Ovary (tissue), 9 donors: ENCODE data around the gene TRAPPC10. TPM values are rescaled to one million over a fixed set of nuclear protein-coding genes. Genes with fewer than 3 reads are reported as not detected.

Source experiments
- DNase-seq, 5 donors: peaks; one replicate each; pipeline ENCODE4 v3.0.0-alpha.2; 2019 to 2020
- H3K27ac ChIP-seq, 2 donors: fragments of 200-600 bp; one replicate each; pipeline versions ENCODE4 v1.5.1 to v1.8.0; 2019 to 2022
- H3K27me3 ChIP-seq: fragments of 200-600 bp; one replicate; pipeline ENCODE4 v1.8.0; 2022
- H3K36me3 ChIP-seq: fragments of 200-600 bp; sonication (generic); one replicate; pipeline ENCODE4 v1.5.1; 2019
- H3K4me1 ChIP-seq: one replicate; pipeline ENCODE4 v1.8.1; 2013; ENCODE audit warnings: mild to moderate bottlenecking, moderate library complexity; ENCODE audit not compliant: insufficient read depth
- H3K4me3 ChIP-seq: fragments of 200-600 bp; sonication (generic); one replicate; pipeline ENCODE4 v1.5.1; 2017
- H3K9me3 ChIP-seq, 2 donors: fragments of 200-600 bp in 1 of 2; sonication (generic) in 1 of 2; one replicate each; pipeline versions ENCODE4 v1.5.1 to v1.8.1; 2013 to 2019; ENCODE audit warnings: mild to moderate bottlenecking in 1 of 2, moderate library complexity in 1 of 2
- CTCF ChIP-seq, 3 donors: fragments of 450-650 bp in 2 of 3; fragments of 200-600 bp in 1 of 3; IDR thresholded peaks; one replicate each; pipeline versions ENCODE4 v1.5.1 to v1.8.0; 2016 to 2022; ENCODE audit warnings: antibody characterized with exemption in 3 of 3, mild to moderate bottlenecking in 1 of 3
- EP300 ChIP-seq: sonication (generic); formaldehyde crosslinking; IDR thresholded peaks from one replicate; pipeline ENCODE4 v1.6.1; 2017; ENCODE audit warnings: antibody characterized with exemption
- POLR2A ChIP-seq: fragments of 450-650 bp; IDR thresholded peaks from one replicate; pipeline ENCODE4 v1.6.1; 2017; ENCODE audit warnings: antibody characterized with exemption, mild to moderate bottlenecking, moderate library complexity
- WGBS, 3 donors: extraction: QIAGEN DNeasy Blood & Tissue Kit in 1 of 3; methylation state at CpG; one replicate each; pipeline versions ENCODE4 v1.1.5 to v1.1.7; 2013 to 2017; 5-methylcytosine and 5-hydroxymethylcytosine counted together
- intact Hi-C, 4 donors: fragments of 100-400 bp; cut with DNase I; formaldehyde crosslinking; loops; one replicate each; pipeline versions ENCODE4 v1.11.0 to v1.15.1; 2022 to 2023
- polyA plus RNA-seq, 2 donors: library from polyadenylated mRNA; stranded (reverse); fragments of 200-250 nt in 1 of 2; fragments of 350-450 nt in 1 of 2; fragmentation: Illumina TruSeq in 1 of 2; extraction: RNeasy Lipid Tissue Mini Kit (QIAGEN cat#74804) in 1 of 2; gene quantifications; one replicate each; pipeline ENCODE4 v1.2.3, GENCODE V29; 2013 to 2014
- total RNA-seq, 7 donors: library from RNA; depleted of rRNA in 2 of 7; stranded (reverse); fragments of >200 nt in 2 of 7; fragmentation: NEBNext Ultra II Directional in 3 of 7; extraction: Animal tissue kit (Norgen Biotek cat#: 25700) in 3 of 7; gene quantifications; one replicate each; pipeline versions ENCODE4 v1.1.0 to v1.2.4, GENCODE V29; 2016 to 2023
- donor health status: DM: no; HTN: no; CAD: no; lungs with moderate emphysema.
- donor health status: DM: no; HTN: no; CAD: no.
- donor health status: Bipolar disorder and iron deficiency.
- donor health status: DM: yes; HTN: yes; CAD: no.
- donor health status: DM: no; HTN: no; CAD: no.
- donor health status: DM: yes; HTN: yes; CAD: no.

The TRAPPC10 gene
- total and polyA plus RNA-seq, 9 donors: 7.9 to 30.1 (median 21.3) TPM

- H3K4me3 ChIP-seq: no peak overlapping the region
- TF ChIP-seq CTCF (IDR thresholded peaks at IDR 0.05) (no peak), EP300 (no peak), POLR2A (no peak)
- intact Hi-C loops: no loop called here
- H3K9me3 ChIP-seq: no peaks in the 10 kb centered on the region
- no peak overlapping the region for H3K27ac ChIP-seq
- no peaks in the 10 kb centered on the region for H3K27me3 ChIP-seq
- no peaks in the 10 kb centered on the region for H3K4me1 ChIP-seq
- no peak for DNase-seq
- no peaks in the 10 kb centered on the region for H3K36me3 ChIP-seq
- WGBS, 3 donors: 94 to 98% (median 94%) methylated on average over 32 to 33 of the region's 33 CpGs
Observed at GRCh38 chr21:44087426-44088400, 75.6 kb downstream of the TRAPPC10 start.

- WGBS, 3 donors: 92 to 96% (median 95%) methylated on average over 18 of the region's 18 CpGs
- no peaks in the 10 kb centered on the region for H3K36me3 ChIP-seq
- intact Hi-C loops: no loop called here
Observed at GRCh38 chr21:44088401-44088780, 76.3 kb downstream of the TRAPPC10 start.

GRCh38 chr21:44089001-44089911, 77.1 kb downstream of the TRAPPC10 start:
- H3K36me3 ChIP-seq: no peaks in the 10 kb centered on the region
- intact Hi-C loops: no loop called here
- no peaks in the 10 kb centered on the region for H3K27me3 ChIP-seq
- H3K4me1 ChIP-seq: no peaks in the 10 kb centered on the region
- TF ChIP-seq EP300 (no peak), POLR2A (no peak), CTCF (IDR thresholded peaks at IDR 0.05) (no peak)
- no peak overlapping the region for H3K27ac ChIP-seq
- H3K9me3 ChIP-seq: no peaks in the 10 kb centered on the region
- no peak overlapping the region for H3K4me3 ChIP-seq
- WGBS, 3 donors: 93 to 94% (median 93%) methylated on average over 30 of the region's 30 CpGs
- no peak for DNase-seq

More at GRCh38 chr21:44088401-44088780, 76.3 kb downstream of the TRAPPC10 start:
- Histone ChIP-seq H3K4me3 (no peak overlapping the region), H3K4me1 (no peaks in the 10 kb centered on the region), H3K9me3 (no peaks in the 10 kb centered on the region), H3K27me3 (no peaks in the 10 kb centered on the region), H3K27ac (no peak overlapping the region)
- DNase-seq: no peak
- TF ChIP-seq EP300 (no peak), CTCF (IDR thresholded peaks at IDR 0.05) (no peak), POLR2A (no peak)

- WGBS, 3 donors: 91 to 93% (median 93%) methylated on average over 8 of the region's 8 CpGs
Observed at GRCh38 chr21:44090325-44090724, 78.2 kb downstream of the TRAPPC10 start.

More at GRCh38 chr21:44090325-44090724, 78.2 kb downstream of the TRAPPC10 start:
- Histone ChIP-seq H3K27me3 (no peaks in the 10 kb centered on the region), H3K27ac (no peak overlapping the region), H3K4me3 (no peak overlapping the region), H3K4me1 (no peaks in the 10 kb centered on the region), H3K9me3 (no peaks in the 10 kb centered on the region), H3K36me3 (no peaks in the 10 kb centered on the region)
- intact Hi-C loops: no loop called here
- no peak for DNase-seq
- TF ChIP-seq EP300 (no peak), CTCF (IDR thresholded peaks at IDR 0.05) (no peak), POLR2A (no peak)
